CD14-positive monocyte (primary cell): ENCODE results near the gene GPC5. TPM values are rescaled to one million over a fixed set of nuclear protein-coding genes. Genes with fewer than 3 reads are reported as not detected.

Experiments used
- DNase-seq, 3 donors: peaks; one replicate each; pipeline ENCODE4 v3.0.0-alpha.2; 2011 to 2022
- H2AFZ ChIP-seq: 2 replicates; pipeline ENCODE4 v1.6.0; 2012; ENCODE audit warnings: mild to moderate bottlenecking, low read depth, low read length, inconsistent platforms; ENCODE audit not compliant: insufficient read depth, poor library complexity, severe bottlenecking
- H3K27ac ChIP-seq, 2 donors: 1 replicate in 1 of 2; 2 replicates in 1 of 2; pipeline ENCODE4 v1.5.1; 2012 to 2013; ENCODE audit warnings: low read length in 2 of 2, control low read depth in 1 of 2, inconsistent platforms in 1 of 2, low read depth in 1 of 2, mild to moderate bottlenecking in 1 of 2
- H3K27me3 ChIP-seq, 2 donors: one replicate each; pipeline versions ENCODE4 v1.6.0 to v1.6.1; 2011 to 2013; ENCODE audit warnings: low read length in 2 of 2; ENCODE audit not compliant: control insufficient read depth in 2 of 2, insufficient read depth in 2 of 2
- H3K36me3 ChIP-seq, 2 donors: replicated peaks in 1 of 2; 1 replicate in 1 of 2; 2 replicates in 1 of 2; pipeline versions ENCODE4 v1.5.1 to v1.6.1; 2012 to 2013; ENCODE audit warnings: low read length in 2 of 2, control low read depth in 1 of 2, inconsistent platforms in 1 of 2, mild to moderate bottlenecking in 1 of 2; ENCODE audit not compliant: insufficient read depth in 2 of 2, control insufficient read depth in 1 of 2
- H3K4me1 ChIP-seq, 2 donors: 1 replicate in 1 of 2; 2 replicates in 1 of 2; pipeline versions ENCODE4 v1.5.1 to v1.6.1; 2012 to 2013; ENCODE audit warnings: low read length in 2 of 2, control low read depth in 1 of 2, inconsistent platforms in 1 of 2, mild to moderate bottlenecking in 1 of 2, moderate library complexity in 1 of 2; ENCODE audit not compliant: insufficient read depth in 2 of 2, control insufficient read depth in 1 of 2
- H3K4me2 ChIP-seq: replicated peaks from 2 replicates; pipeline ENCODE3; 2012; ENCODE audit warnings: low read length, moderate library complexity, mild to moderate bottlenecking; ENCODE audit not compliant: poor library complexity, severe bottlenecking; ENCODE audit errors: extremely low read depth
- H3K4me3 ChIP-seq, 3 experiments: fragments of 200-600 bp in 1 of 3; sonication (generic) in 1 of 3; replicated peaks in 1 of 3; 1 replicate in 2 of 3; 2 replicates in 1 of 3; pipeline ENCODE4 v1.5.1; 2011 to 2013; ENCODE audit warnings: low read length in 3 of 3, mild to moderate bottlenecking in 3 of 3, control low read depth in 2 of 3, low read depth in 2 of 3, inconsistent platforms in 1 of 3, moderate library complexity in 1 of 3
- H3K79me2 ChIP-seq: 2 replicates; pipeline ENCODE4 v1.6.0; 2012; ENCODE audit warnings: mild to moderate bottlenecking, control low read depth, inconsistent platforms, low read length, moderate library complexity; ENCODE audit not compliant: insufficient read depth
- H3K9ac ChIP-seq: 2 replicates; pipeline ENCODE4 v1.6.0; 2017; ENCODE audit warnings: low read length, mild to moderate bottlenecking; ENCODE audit not compliant: insufficient read depth, poor library complexity, severe bottlenecking
- H3K9me3 ChIP-seq, 2 donors: replicated peaks in 1 of 2; 1 replicate in 1 of 2; 2 replicates in 1 of 2; pipeline versions ENCODE4 v1.5.1 to v1.6.1; 2012 to 2013; ENCODE audit warnings: low read length in 2 of 2, control low read depth in 1 of 2; ENCODE audit not compliant: control insufficient read depth in 1 of 2, insufficient read depth in 1 of 2
- H4K20me1 ChIP-seq: 2 replicates; pipeline ENCODE4 v1.6.0; 2012; ENCODE audit warnings: mild to moderate bottlenecking, low read length, control low read depth, moderate library complexity; ENCODE audit not compliant: insufficient read depth
- H3K27ac Mint-ChIP-seq, 7 donors: one replicate each; pipeline ENCODE4 v1.8.0; 2020; ENCODE audit warnings: mild to moderate bottlenecking in 7 of 7, mixed read lengths in 7 of 7, moderate library complexity in 6 of 7, inconsistent platforms in 2 of 7
- H3K27me3 Mint-ChIP-seq, 3 donors: one replicate each; pipeline ENCODE4 v1.8.0; 2021 to 2022; ENCODE audit warnings: low read depth in 3 of 3, mild to moderate bottlenecking in 3 of 3, mixed read lengths in 3 of 3, moderate library complexity in 3 of 3, inconsistent platforms in 1 of 3
- H3K36me3 Mint-ChIP-seq, 2 donors: one replicate each; pipeline ENCODE4 v1.8.0; 2020; ENCODE audit warnings: mixed read lengths in 2 of 2, inconsistent platforms in 1 of 2, mild to moderate bottlenecking in 1 of 2
- H3K4me1 Mint-ChIP-seq: one replicate; pipeline ENCODE4 v1.8.0; 2020; ENCODE audit warnings: mild to moderate bottlenecking, mixed read lengths
- H3K4me3 Mint-ChIP-seq, 2 donors: one replicate each; pipeline ENCODE4 v1.8.0; 2020; ENCODE audit warnings: mild to moderate bottlenecking in 2 of 2, mixed read lengths in 2 of 2, moderate library complexity in 1 of 2
- H3K9me3 Mint-ChIP-seq, 7 donors: one replicate each; pipeline ENCODE4 v1.8.0; 2020 to 2022; ENCODE audit warnings: mixed read lengths in 7 of 7, mild to moderate bottlenecking in 6 of 7, moderate library complexity in 6 of 7, inconsistent platforms in 2 of 7
- CTCF ChIP-seq: fragments of 200-600 bp; IDR thresholded peaks from one replicate; pipeline ENCODE4 v1.8.0; 2022; ENCODE audit warnings: antibody characterized with exemption, mild to moderate bottlenecking
- WGBS: methylation state at CpG from one replicate; pipeline ENCODE4 v1.1.5; 2013; ENCODE audit warnings: missing lambda C conversion rate; ENCODE audit not compliant: insufficient coverage; 5-methylcytosine and 5-hydroxymethylcytosine counted together
- intact Hi-C, 2 donors: fragments of 100-400 bp; cut with micrococcal nuclease; formaldehyde crosslinking; loops; one replicate each; pipeline versions ENCODE4 v1.15.0 to v1.15.1; 2023
- polyA plus RNA-seq, 3 donors: library from polyadenylated mRNA; depleted of rRNA in 1 of 3; unstranded in 2 of 3; stranded (reverse) in 1 of 3; fragments of 300-500 nt in 2 of 3; fragments of >200 nt in 1 of 3; fragmentation: Illumina TruSeq in 2 of 3; gene quantifications; 1 replicate in 2 of 3; 2 replicates in 1 of 3; pipeline ENCODE4 v1.2.3, GENCODE V29; 2012 to 2021

GPC5 gene
- polyA plus RNA-seq, 3 donors, result not detected

- Histone ChIP-seq H3K79me2 (no peaks in the 10 kb centered on the region), H3K9ac (no peak overlapping the region), H3K4me3 (no peak overlapping the region), H3K9me3 (peaks cover 0 to 2% of the 10 kb centered on the region in 2 donors), H3K27ac (no peak overlapping the region), H3K4me2 (no peak overlapping the region), H2AFZ (no peak overlapping the region), H3K4me1 (no peaks in the 10 kb centered on the region), H3K36me3 (no peaks in the 10 kb centered on the region), H4K20me1 (no peaks in the 10 kb centered on the region), H3K27me3 (no peaks in the 10 kb centered on the region)
- Mint-ChIP-seq H3K9me3 (peaks cover 0 to 11% (median 6%) of the 10 kb centered on the region in 7 donors), H3K4me1 (no peaks in the 10 kb centered on the region), H3K36me3 (no peaks in the 10 kb centered on the region), H3K27me3 (no peaks in the 10 kb centered on the region), H3K27ac (no peak overlapping the region), H3K4me3 (no peak overlapping the region)
- no peak for DNase-seq
- TF ChIP-seq CTCF, result no peak
- intact Hi-C loops, result no loop called here
Observed at GRCh38 chr13:91506759-91507158, 108.3 kb downstream of the GPC5 start.

- Mint-ChIP-seq H3K27me3 (peaks cover 0 to 1% (median 0%) of the 10 kb centered on the region in 3 donors), H3K36me3 (no peaks in the 10 kb centered on the region), H3K27ac (no peak overlapping the region), H3K4me1 (no peaks in the 10 kb centered on the region), H3K4me3 (no peak overlapping the region), H3K9me3 (peaks cover 0 to 13% (median 4%) of the 10 kb centered on the region in 7 donors)
- no peak for DNase-seq
- H4K20me1 ChIP-seq, result no peaks in the 10 kb centered on the region
- no peaks in the 10 kb centered on the region for H3K4me1 ChIP-seq
- H3K79me2 ChIP-seq, result no peaks in the 10 kb centered on the region
- no peak overlapping the region for H2AFZ ChIP-seq
- H3K27ac ChIP-seq, result no peak overlapping the region
- H3K27me3 ChIP-seq, result no peaks in the 10 kb centered on the region
- TF ChIP-seq CTCF, result no peak
- no peak overlapping the region for H3K4me3 ChIP-seq
- no peaks in the 10 kb centered on the region for H3K9me3 ChIP-seq
- H3K4me2 ChIP-seq, result no peak overlapping the region
- no peaks in the 10 kb centered on the region for H3K36me3 ChIP-seq
- no CpG with 5 or more reads among the region's 2 CpGs for WGBS
- intact Hi-C loops, result no loop called here
- no peak overlapping the region for H3K9ac ChIP-seq
Observed at GRCh38 chr13:91510058-91510457, 111.6 kb downstream of the GPC5 start.
